Pancreas (tissue), 10 donors: ENCODE data around the gene ABCC10. TPM values are rescaled to one million over a fixed set of nuclear protein-coding genes. Genes with fewer than 3 reads are reported as not detected.

Experiments
- ATAC-seq, 4 donors: fragments of 200-7000 bp; cut with Tn5 transposase; one replicate each; pipeline versions ENCODE4 v1.8.0 to v1.9.1; 2020; ENCODE audit warnings: mild to moderate bottlenecking in 4 of 4, moderate library complexity in 4 of 4
- DNase-seq, 6 donors: peaks; one replicate each; pipeline ENCODE4 v3.0.0-alpha.2; 2020
- FAIRE-seq: peaks from 2 replicates; lab custom pipeline; 2012; peaks lifted over from hg19 to GRCh38; lab: Jason Lieb, UNC
- H3K27ac ChIP-seq, 4 donors: fragments of 200-600 bp; sonication (generic); 1 replicate in 3 of 4; 2 replicates in 1 of 4; pipeline versions ENCODE4 v1.5.0 to v1.8.0; 2020
- H3K27me3 ChIP-seq, 4 donors: fragments of 200-600 bp; one replicate each; pipeline ENCODE4 v1.8.0; 2021
- H3K36me3 ChIP-seq, 3 donors: fragments of 200-600 bp; sonication (generic) in 1 of 3; one replicate each; pipeline versions ENCODE4 v1.5.0 to v1.8.0; 2020 to 2021
- H3K4me1 ChIP-seq, 3 donors: fragments of 200-600 bp; one replicate each; pipeline ENCODE4 v1.8.0; 2021
- H3K4me3 ChIP-seq, 4 donors: fragments of 200-600 bp; sonication (generic) in 2 of 4; one replicate each; pipeline versions ENCODE4 v1.5.0 to v1.8.0; 2020 to 2021
- H3K9me3 ChIP-seq, 4 donors: fragments of 200-600 bp; one replicate each; pipeline ENCODE4 v1.8.0; 2021
- CTCF ChIP-seq, 4 donors: fragments of 200-600 bp; sonication (generic) in 3 of 4; IDR thresholded peaks; one replicate each; pipeline versions ENCODE4 v1.5.0 to v1.8.0; 2021; ENCODE audit warnings: antibody characterized with exemption in 4 of 4
- WGBS, 2 donors: extraction: QIAGEN DNeasy Blood & Tissue Kit; methylation state at CpG; one replicate each; pipeline ENCODE4 v1.1.7; 2013; 5-methylcytosine and 5-hydroxymethylcytosine counted together
- intact Hi-C, 3 donors: fragments of 100-400 bp; cut with DNase I; formaldehyde crosslinking; loops; one replicate each; pipeline versions ENCODE4 v1.11.1 to v1.14.2; 2022
- polyA plus RNA-seq, 2 donors: library from polyadenylated mRNA; stranded (reverse); fragments of 200-250 nt; gene quantifications; one replicate each; pipeline ENCODE4 v1.2.3, GENCODE V29; 2013
- total RNA-seq, 6 donors: library from RNA; stranded (reverse); fragmentation: NEBNext Ultra II Directional in 4 of 6; extraction: Animal tissue kit (Norgen Biotek cat#: 25700) in 4 of 6; gene quantifications; one replicate each; pipeline versions ENCODE4 v1.2.1 to v1.2.4, GENCODE V29; 2021 to 2023
- donor health status: healthy with polysubstance abuse.
- donor health status: DM: no; HTN: no; CAD: no; lungs with moderate emphysema.
- donor health status: DM: no; HTN: no; CAD: no.
- donor health status: control.
- donor health status: control.
- donor health status: Bipolar disorder and iron deficiency.
- donor health status: DM: yes; HTN: yes; CAD: no.
- donor health status: DM: no; HTN: no; CAD: no.
- donor health status: DM: no; HTN: no; CAD: no.
- donor health status: DM: yes; HTN: yes; CAD: no.

The ABCC10 gene
- total and polyA plus RNA-seq, 8 donors, result 14.0 to 54.8 (median 19.9) TPM

GRCh38 chr6:43432009-43432945 lies 4.9 kb downstream of the ABCC10 start:
- H3K27me3 ChIP-seq, result no peaks in the 10 kb centered on the region
- FAIRE-seq, result no peak
- intact Hi-C loops, result no loop called here

GRCh38 chr6:43433148-43433547 lies 5.8 kb downstream of the ABCC10 start:
- peaks cover 6 to 17% (median 13%) of the 10 kb centered on the region in 3 donors for H3K4me1 ChIP-seq
- FAIRE-seq (no peak), ATAC-seq (no peak), DNase-seq (no peak)
- H3K9me3 ChIP-seq, result no peaks in the 10 kb centered on the region
- peaks cover 0 to 4% (median 0%) of the 10 kb centered on the region in 3 donors for H3K36me3 ChIP-seq
- no peak overlapping the region for H3K4me3 ChIP-seq
- 78 to 79% methylated on average over 8 of the region's 8 CpGs for WGBS, 2 donors
- no peaks in the 10 kb centered on the region for H3K27me3 ChIP-seq
- no peak overlapping the region for H3K27ac ChIP-seq
- no peak for TF ChIP-seq CTCF (IDR thresholded peaks at IDR 0.05)
- intact Hi-C loops, result no loop called here

More at GRCh38 chr6:43432009-43432945, 4.9 kb downstream of the ABCC10 start:
- Histone ChIP-seq H3K4me3 (no peak overlapping the region), H3K4me1 (peaks cover 6 to 17% (median 13%) of the 10 kb centered on the region in 3 donors), H3K36me3 (peaks cover 0 to 4% (median 0%) of the 10 kb centered on the region in 3 donors), H3K27ac (no peak overlapping the region), H3K9me3 (no peaks in the 10 kb centered on the region)
- peak in 1 of 6 donors; percentile 42 for DNase-seq
- TF ChIP-seq CTCF (IDR thresholded peaks at IDR 0.05), result no peak
- 88 to 96% methylated on average over 19 of the region's 19 CpGs for WGBS, 2 donors
- ATAC-seq, result no peak

GRCh38 chr6:43434001-43434840 lies 6.9 kb downstream of the ABCC10 start:
- Histone ChIP-seq H3K36me3 (peaks cover 0 to 4% (median 0%) of the 10 kb centered on the region in 3 donors), H3K4me1 (peaks cover 0 to 11% (median 5%) of the 10 kb centered on the region in 3 donors), H3K9me3 (no peaks in the 10 kb centered on the region), H3K27me3 (no peaks in the 10 kb centered on the region), H3K4me3 (no peak overlapping the region), H3K27ac (no peak overlapping the region)
- no peak for TF ChIP-seq CTCF (IDR thresholded peaks at IDR 0.05)
- peak in 1 of 4 donors; percentile 61 for ATAC-seq
- intact Hi-C loops, result no loop called here
- DNase-seq, result peak in 1 of 6 donors; percentile 43
- 89 to 98% methylated on average over 14 to 15 of the region's 15 CpGs for WGBS, 2 donors
- FAIRE-seq, result no peak

- TF ChIP-seq CTCF (IDR thresholded peaks at IDR 0.05), result no peak
- Histone ChIP-seq H3K4me1 (peaks cover 0 to 7% (median 5%) of the 10 kb centered on the region in 3 donors), H3K36me3 (peaks cover 0 to 4% (median 0%) of the 10 kb centered on the region in 3 donors), H3K9me3 (no peaks in the 10 kb centered on the region), H3K27me3 (no peaks in the 10 kb centered on the region), H3K4me3 (no peak overlapping the region), H3K27ac (no peak overlapping the region)
- DNase-seq (no peak), FAIRE-seq (no peak), ATAC-seq (no peak)
- intact Hi-C loops, result no loop called here
- 90 to 92% methylated on average over 4 of the region's 4 CpGs for WGBS, 2 donors
Measured at GRCh38 chr6:43434943-43435342, 7.6 kb downstream of the ABCC10 start.
